ENCODE results near the gene MUC5AC.
"Not testable (repeated sequence)": the region's sequence is repeated elsewhere in the genome, so short reads cannot be mapped to it uniquely, and the experiment has no call there.

MUC5AC gene

GRCh38 chr11:1239596-1240205, 81.9 kb downstream of the MUC5AC start:
- no peak overlapping the region for H3K4me3 ChIP-seq (ENCODE audit: low read depth, low read length)
- DNase-seq (ENCODE audit: low read depth, low spot score) = no peak
- in situ Hi-C loops (cut with HindIII; ENCODE audit: low sequenced_read_pairs) = no loop called here
- no peak for TF ChIP-seq CTCF (IDR thresholded peaks at IDR 0.05; ENCODE audit: low read depth, low read length)

GRCh38 chr11:1240771-1241170, 83.0 kb downstream of the MUC5AC start:
- DNase-seq (ENCODE audit: low read depth, low spot score) = no peak
- in situ Hi-C loops (cut with HindIII; ENCODE audit: low sequenced_read_pairs) = no loop called here
- H3K4me3 ChIP-seq (ENCODE audit: low read depth, low read length) = no peak overlapping the region
- no peak for TF ChIP-seq CTCF (IDR thresholded peaks at IDR 0.05; ENCODE audit: low read depth, low read length)

GRCh38 chr11:1241706-1242105, 84.0 kb downstream of the MUC5AC start:
- in situ Hi-C loops (cut with HindIII; ENCODE audit: low sequenced_read_pairs) = no loop called here
- TF ChIP-seq CTCF (IDR thresholded peaks at IDR 0.05; ENCODE audit: low read depth, low read length) = no peak
- DNase-seq (ENCODE audit: low read depth, low spot score) = no peak
- H3K4me3 ChIP-seq (ENCODE audit: low read depth, low read length) = no peak overlapping the region

DNA sequence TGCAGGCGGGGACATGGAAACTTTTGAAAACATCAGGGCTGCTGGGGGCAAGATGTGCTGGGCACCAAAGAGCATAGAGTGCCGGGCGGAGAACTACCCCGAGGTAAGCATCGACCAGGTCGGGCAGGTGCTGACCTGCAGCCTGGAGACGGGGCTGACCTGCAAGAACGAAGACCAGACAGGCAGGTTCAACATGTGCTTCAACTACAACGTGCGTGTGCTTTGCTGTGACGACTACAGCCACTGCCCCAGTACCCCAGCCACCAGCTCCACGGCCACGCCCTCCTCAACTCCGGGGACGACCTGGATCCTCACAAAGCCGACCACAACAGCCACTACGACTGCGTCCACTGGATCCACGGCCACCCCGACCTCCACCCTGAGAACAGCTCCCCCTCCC, 84.5 kb downstream of the MUC5AC start:
- in situ Hi-C loops (cut with HindIII; ENCODE audit: low sequenced_read_pairs) = no loop called here
- H3K4me3 ChIP-seq (ENCODE audit: low read depth, low read length) = no peak overlapping the region
- no peak for DNase-seq (ENCODE audit: low read depth, low spot score)
- TF ChIP-seq CTCF (IDR thresholded peaks at IDR 0.05; ENCODE audit: low read depth, low read length) = no peak

- in situ Hi-C loops (cut with HindIII; ENCODE audit: low sequenced_read_pairs); H3K4me3 ChIP-seq (ENCODE audit: low read depth, low read length); DNase-seq (ENCODE audit: low read depth, low spot score): not testable (repeated sequence)
Observed at GRCh38 chr11:1242751-1243150, 85.0 kb downstream of the MUC5AC start.

DNA sequence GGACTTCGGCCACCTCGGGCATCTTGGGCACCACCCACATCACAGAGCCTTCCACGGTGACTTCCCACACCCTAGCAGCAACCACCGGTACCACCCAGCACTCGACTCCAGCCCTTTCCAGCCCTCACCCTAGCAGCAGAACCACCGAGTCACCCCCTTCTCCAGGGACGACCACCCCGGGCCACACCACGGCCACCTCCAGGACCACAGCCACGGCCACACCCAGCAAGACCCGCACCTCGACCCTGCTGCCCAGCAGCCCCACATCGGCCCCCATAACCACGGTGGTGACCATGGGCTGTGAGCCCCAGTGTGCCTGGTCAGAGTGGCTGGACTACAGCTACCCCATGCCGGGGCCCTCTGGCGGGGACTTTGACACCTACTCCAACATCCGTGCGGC, 85.8 kb downstream of the MUC5AC start:
- in situ Hi-C loops (cut with HindIII; ENCODE audit: low sequenced_read_pairs); H3K4me3 ChIP-seq (ENCODE audit: low read depth, low read length); DNase-seq (ENCODE audit: low read depth, low spot score): not testable (repeated sequence)

DNA sequence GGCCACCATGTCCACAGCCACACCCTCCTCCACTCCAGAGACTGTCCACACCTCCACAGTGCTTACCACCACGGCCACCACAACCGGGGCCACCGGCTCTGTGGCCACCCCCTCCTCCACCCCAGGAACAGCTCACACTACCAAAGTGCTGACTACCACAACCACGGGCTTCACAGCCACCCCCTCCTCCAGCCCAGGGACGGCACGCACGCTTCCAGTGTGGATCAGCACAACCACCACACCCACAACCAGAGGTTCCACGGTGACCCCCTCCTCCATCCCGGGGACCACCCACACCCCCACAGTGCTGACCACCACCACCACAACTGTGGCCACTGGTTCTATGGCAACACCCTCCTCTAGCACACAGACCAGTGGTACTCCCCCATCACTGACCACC, 86.8 kb downstream of the MUC5AC start:
- DNase-seq (ENCODE audit: low read depth, low spot score); H3K4me3 ChIP-seq (ENCODE audit: low read depth, low read length); in situ Hi-C loops (cut with HindIII; ENCODE audit: low sequenced_read_pairs): not testable (repeated sequence)

- DNase-seq (ENCODE audit: low read depth, low spot score); in situ Hi-C loops (cut with HindIII; ENCODE audit: low sequenced_read_pairs); H3K4me3 ChIP-seq (ENCODE audit: low read depth, low read length): not testable (repeated sequence)
Observed at GRCh38 chr11:1245717-1246116, 88.0 kb downstream of the MUC5AC start.

DNA sequence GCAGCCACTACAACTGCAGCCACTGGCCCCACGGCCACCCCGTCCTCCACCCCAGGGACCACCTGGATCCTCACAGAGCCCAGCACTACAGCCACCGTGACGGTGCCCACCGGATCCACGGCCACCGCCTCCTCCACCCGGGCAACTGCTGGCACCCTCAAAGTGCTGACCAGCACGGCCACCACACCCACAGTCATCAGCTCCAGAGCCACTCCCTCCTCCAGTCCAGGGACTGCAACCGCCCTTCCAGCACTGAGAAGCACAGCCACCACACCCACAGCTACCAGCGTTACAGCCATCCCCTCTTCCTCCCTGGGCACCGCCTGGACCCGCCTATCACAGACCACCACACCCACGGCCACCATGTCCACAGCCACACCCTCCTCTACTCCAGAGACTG, 88.5 kb downstream of the MUC5AC start:
- in situ Hi-C loops (cut with HindIII; ENCODE audit: low sequenced_read_pairs); H3K4me3 ChIP-seq (ENCODE audit: low read depth, low read length); DNase-seq (ENCODE audit: low read depth, low spot score): not testable (repeated sequence)

DNA sequence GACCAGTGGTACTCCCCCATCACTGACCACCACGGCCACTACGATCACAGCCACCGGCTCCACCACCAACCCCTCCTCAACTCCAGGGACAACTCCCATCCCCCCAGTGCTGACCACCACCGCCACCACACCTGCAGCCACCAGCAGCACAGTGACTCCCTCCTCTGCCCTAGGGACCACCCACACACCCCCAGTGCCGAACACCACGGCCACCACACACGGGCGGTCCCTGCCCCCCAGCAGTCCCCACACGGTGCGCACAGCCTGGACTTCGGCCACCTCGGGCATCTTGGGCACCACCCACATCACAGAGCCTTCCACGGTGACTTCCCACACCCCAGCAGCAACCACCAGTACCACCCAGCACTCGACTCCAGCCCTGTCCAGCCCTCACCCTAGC, 89.3 kb downstream of the MUC5AC start:
- in situ Hi-C loops (cut with HindIII; ENCODE audit: low sequenced_read_pairs); H3K4me3 ChIP-seq (ENCODE audit: low read depth, low read length); DNase-seq (ENCODE audit: low read depth, low spot score): not testable (repeated sequence)

GRCh38 chr11:1248951-1249350, 91.2 kb downstream of the MUC5AC start:
- DNase-seq (ENCODE audit: low read depth, low spot score); H3K4me3 ChIP-seq (ENCODE audit: low read depth, low read length); in situ Hi-C loops (cut with HindIII; ENCODE audit: low sequenced_read_pairs): not testable (repeated sequence)

- DNase-seq (ENCODE audit: low read depth, low spot score); H3K4me3 ChIP-seq (ENCODE audit: low read depth, low read length); in situ Hi-C loops (cut with HindIII; ENCODE audit: low sequenced_read_pairs): not testable (repeated sequence)
Observed at GRCh38 chr11:1250411-1250810, 92.7 kb downstream of the MUC5AC start.

Measured in astrocyte of the spinal cord (primary cell).